NCI-H2227 (cell line): ENCODE results near the gene GRIK2.
"Not testable (repeated sequence)": the region's sequence is repeated elsewhere in the genome, so short reads cannot be mapped to it uniquely, and the experiment has no call there.

Source experiments
- DNase-seq: peaks from one replicate; lab custom pipeline; 2025; ENCODE audit not compliant: unreplicated experiment; lab: John Stamatoyannopoulos, UW

Gene GRIK2

GRCh38 chr6:101626269-101626668 is 232.8 kb downstream of the GRIK2 start:
- DNase-seq = peak; percentile 64

GRCh38 chr6:101630941-101631340 is 237.4 kb downstream of the GRIK2 start:
- no peak for DNase-seq

GRCh38 chr6:101633081-101633480 is 239.6 kb downstream of the GRIK2 start:
- DNase-seq = no peak

DNA sequence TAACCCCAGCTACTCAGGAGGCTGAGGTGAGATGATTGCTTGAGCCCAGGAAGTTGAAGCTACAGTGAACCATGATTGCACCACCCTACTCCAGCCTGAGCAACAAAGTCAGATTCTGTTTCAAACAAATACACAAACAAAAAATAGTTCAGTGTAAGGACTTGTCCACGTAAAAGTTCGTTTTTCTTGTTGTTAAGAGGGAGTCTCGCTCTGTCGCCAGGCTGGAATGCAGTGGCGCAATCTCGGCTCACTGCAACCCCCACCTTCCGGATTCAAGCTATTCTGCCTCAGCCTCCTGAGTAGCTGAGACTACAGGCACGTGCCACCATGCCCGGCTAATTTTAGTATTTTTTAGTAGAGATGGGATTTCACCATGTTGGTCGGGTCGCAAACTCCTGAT is 245.4 kb downstream of the GRIK2 start:
- not testable (repeated sequence) for DNase-seq

DNA sequence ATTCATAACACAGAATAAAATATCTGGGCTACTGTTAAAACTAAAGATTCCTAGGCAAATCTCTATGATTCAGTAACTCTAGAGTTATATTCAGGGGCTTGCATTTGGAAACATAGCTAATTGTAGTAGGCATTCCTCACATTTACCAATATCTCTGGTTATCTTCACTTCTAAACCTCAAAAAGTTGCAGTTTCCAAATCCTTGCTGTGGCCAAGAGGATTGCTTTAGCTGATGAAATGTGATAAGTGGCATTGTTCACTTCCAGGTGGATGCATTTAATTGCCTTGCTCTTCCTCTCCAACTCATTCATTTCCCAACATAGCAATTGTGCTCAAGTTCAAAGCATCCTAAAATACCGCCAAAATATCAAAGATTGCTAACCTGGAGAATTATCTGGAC is 246.6 kb downstream of the GRIK2 start:
- no peak for DNase-seq

DNA sequence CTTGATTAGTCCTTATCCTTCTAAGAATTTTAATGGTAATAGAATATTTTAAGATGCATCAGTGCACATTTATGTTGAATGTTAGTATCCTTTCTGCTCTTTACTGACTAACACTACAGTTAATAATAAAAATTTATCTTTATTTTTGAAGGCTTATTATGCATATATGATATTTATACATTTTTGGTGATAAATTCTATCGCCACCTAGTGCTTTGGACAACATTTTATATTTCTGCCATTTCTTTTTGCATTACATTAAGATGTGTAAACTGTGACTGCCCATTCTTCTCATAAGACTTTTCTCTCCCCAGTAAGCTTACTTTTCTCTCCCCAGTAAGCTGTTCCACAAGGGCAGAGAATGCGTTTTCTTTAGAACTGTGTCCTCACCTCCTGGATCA is 252.3 kb downstream of the GRIK2 start:
- DNase-seq = no peak

- DNase-seq = peak; percentile 47
These were observed 257.0 kb downstream of the GRIK2 start for GRCh38 chr6:101650402-101651100.

DNA sequence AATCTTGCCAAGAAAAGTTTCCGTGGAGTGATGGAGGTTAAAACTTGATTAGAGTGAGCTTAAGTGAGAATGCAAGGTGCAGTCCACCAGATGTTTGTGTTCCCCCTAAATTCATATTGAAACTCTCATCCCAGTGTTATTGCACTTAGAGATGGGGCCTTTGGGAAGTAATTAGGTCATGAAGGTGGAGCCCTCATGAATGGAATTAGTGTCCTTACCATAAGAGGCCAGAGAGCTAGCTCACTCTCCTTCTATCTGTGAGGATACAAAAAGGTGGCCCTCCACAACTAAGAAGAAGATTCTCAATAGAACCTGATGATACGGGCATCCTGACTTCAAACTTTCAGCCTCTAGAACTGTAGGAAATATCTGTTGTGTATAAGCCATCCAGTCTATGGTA is 258.6 kb downstream of the GRIK2 start:
- no peak for DNase-seq

DNA sequence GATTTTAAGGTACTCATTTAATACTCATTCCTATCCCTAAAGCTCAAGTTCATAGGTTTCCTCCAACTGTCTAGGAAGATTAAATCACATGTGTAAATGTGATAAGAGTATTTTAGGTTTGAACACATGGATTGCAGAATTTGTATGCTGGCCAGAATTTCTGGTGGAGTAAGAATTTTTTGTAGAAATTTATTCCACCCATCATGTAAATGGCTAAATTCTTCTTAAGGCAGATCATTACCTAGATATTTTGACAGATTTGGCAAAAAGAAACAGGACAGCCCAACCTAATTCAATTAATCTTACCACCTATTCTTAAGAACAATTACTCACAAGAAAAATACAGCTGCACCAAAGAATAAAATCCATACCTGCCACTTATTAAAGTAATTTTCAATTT is 261.6 kb downstream of the GRIK2 start:
- DNase-seq = no peak

DNA sequence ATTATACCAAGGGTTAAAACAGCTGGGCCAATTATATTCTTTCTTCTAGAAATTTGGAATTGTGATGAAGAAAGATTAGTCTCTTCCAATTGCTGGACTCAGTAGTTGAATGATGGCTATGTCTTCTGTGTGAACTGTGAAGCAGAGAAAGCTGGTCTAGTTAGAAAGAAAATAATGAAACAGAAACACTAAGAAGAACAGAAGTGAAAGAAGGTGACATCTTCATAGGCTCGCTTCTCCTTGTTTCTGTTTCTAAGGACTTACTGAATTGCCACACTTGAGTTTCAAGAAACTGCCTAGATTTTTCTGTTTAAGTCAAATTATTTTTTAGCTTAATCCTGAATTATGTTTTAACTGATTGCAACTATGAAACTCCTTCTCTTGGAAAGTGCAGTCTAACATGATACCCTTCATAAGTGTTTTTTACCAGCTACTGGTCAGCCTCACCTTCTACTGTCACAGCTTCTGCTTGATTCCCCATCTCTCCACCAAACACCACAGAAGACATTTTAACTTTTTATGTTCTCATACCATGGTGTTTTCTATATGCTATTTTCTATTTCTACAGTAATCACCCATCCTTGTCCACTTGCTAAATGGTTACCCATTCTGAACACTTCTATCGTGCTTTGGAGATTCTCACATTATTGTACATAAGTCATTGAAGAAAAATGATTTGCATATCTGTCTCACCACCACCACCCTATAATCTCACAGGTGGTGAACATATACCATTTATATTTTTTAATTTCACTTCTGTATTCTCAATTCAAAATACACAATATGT is 268.8 kb downstream of the GRIK2 start:
- no peak for DNase-seq

- peak; percentile 85 for DNase-seq
These were observed 269.6 kb downstream of the GRIK2 start for GRCh38 chr6:101663100-101663499.

DNA sequence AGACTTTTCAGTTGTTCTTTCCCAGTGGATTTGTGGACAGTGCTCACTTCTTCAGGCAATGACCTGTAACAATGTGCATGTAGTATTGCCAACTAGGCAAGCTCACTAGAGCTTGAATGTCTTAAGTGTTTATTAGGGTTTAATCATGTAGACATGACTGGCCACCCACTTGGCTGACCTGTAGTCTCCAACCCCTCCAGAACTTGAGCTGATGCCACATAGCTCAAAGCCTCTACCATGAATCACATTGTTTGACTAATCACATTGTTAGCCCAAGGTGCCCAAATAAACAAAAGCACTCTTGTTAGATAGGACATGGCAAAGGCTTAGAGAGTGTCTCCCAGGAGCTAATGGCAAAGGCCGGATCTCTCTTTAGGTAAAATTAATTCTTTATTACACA is 272.7 kb downstream of the GRIK2 start:
- DNase-seq = no peak

GRCh38 chr6:101668496-101669030 is 275.1 kb downstream of the GRIK2 start:
- peak; percentile 14 for DNase-seq

GRCh38 chr6:101676187-101676586 is 282.7 kb downstream of the GRIK2 start:
- no peak for DNase-seq

DNA sequence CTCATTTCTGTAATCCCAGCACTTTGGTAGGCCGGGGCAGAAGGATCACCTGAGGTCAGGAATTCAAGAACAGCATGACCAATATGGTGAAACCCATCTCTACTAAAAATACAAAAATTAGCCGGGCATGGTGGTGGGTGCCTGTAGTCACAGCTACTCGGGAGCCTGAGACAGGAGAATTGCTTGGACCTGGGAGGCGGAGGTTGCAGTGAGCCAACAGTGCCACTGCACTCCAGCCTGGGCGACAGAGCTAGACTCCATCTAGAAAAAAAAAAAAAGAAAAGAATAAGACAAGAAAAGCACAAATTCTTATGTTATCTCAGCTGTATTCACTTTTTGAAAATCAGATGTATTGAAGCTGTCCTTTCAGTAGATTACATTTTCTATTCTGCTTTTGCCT is 289.4 kb downstream of the GRIK2 start:
- no peak for DNase-seq

DNA sequence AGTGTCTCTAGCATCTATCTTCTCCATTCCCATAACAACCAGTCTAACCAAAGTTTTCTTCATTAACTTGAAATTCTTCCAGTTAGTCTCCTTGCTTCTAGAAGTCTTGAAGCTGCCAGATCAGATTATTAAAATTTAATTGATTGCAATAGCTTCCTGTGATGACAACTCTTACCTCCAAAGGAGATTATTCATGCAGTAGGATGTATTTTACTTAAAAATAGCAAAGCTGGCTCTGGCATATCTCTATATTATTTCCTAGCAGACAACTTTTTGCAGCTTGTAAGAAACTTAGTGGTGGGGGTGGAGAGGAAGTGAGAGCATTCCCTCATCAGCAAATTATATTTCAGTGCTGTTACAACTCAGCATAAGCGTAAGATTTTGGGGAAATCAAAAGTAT is 290.4 kb downstream of the GRIK2 start:
- no peak for DNase-seq

- DNase-seq = no peak
These were observed 293.1 kb downstream of the GRIK2 start for GRCh38 chr6:101686653-101687052.

GRCh38 chr6:101689156-101689555 is 295.6 kb downstream of the GRIK2 start:
- DNase-seq = peak; percentile 7

GRCh38 chr6:101689695-101690094 is 296.2 kb downstream of the GRIK2 start:
- DNase-seq = no peak

DNA sequence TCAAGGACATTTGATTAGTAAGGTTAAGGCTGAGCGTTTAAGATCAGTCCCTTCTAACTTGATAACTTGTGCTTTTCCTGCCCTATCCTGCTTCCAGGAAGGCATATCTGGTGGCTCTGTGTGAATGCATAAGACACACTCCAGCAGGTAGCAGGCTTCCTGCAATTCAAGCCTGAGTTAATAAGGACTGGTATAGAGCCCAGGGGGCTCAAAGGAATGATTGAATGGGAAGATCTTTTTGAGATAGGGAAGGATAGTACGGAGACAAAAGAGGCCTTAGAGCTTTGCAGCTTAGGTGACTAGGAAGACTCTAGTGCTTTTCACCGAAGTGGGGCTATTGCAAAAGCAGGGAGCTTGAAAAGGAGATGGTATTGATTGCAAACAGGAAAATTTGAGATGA is 307.1 kb downstream of the GRIK2 start:
- DNase-seq = no peak

DNA sequence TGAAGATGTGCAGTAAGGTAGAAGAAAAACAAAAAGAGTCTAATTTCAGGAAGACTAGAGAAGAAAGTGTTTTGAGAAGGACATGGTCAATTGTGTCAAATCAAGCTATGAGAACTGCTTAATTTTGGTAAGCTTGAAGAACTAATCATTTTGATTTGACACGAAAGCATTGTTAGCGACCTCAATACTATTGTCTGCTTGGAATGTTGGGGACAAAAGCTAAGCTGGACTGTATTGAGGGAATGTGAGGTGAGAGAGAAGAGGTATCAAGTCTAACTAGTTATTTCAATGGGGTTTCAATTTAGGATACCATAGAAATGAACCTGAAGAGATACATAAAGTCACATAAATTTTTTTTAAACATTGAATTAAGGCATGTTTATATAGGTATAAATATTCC is 309.8 kb downstream of the GRIK2 start:
- no peak for DNase-seq

DNA sequence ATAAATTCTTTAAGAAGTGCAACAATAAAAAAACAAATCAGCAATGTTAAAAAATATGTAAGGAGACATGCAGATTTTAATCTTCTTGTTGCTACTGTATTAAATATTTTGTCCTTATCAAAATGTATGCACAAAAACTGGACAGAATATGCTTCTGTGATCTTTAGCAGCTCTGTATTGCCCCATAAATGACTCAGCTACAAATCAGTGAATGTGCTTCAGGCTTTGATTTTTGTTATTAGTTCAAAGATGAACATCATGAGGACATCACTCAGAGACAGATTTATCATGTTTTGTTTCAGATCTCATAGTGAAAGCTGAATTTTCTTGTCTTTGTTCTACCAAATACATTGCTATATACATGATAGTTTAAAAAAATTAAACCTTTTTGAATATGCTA is 312.4 kb downstream of the GRIK2 start:
- no peak for DNase-seq
